ENCODE data around the gene MIER3.

Gene MIER3

DNA sequence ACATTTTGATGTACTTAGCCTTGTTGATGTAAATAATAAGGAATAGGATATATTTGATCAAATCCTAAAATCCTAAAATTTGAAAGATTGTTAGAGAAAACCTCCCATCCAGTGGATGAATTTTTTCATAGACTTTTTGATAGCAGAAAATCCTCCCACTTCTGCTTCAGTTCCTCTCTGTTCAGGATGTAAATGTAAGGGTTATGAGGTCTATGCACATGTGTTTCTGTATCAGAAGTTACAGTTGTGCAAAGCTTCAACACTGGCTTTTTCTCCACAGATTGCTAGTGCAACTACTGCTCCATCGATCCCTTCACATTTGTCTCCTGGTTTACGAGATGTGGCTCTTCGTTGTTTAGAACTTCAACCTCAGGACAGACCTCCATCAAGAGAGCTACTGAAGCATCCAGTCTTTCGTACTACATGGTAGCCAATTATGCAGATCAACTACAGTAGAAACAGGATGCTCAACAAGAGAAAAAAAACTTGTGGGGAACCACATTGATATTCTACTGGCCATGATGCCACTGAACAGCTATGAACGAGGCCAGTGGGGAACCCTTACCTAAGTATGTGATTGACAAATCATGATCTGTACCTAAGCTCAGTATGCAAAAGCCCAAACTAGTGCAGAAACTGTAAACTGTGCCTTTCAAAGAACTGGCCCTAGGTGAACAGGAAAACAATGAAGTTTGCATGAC lies 58.5 kb downstream of the MIER3 start:
- DNase-seq, result no peak

DNA sequence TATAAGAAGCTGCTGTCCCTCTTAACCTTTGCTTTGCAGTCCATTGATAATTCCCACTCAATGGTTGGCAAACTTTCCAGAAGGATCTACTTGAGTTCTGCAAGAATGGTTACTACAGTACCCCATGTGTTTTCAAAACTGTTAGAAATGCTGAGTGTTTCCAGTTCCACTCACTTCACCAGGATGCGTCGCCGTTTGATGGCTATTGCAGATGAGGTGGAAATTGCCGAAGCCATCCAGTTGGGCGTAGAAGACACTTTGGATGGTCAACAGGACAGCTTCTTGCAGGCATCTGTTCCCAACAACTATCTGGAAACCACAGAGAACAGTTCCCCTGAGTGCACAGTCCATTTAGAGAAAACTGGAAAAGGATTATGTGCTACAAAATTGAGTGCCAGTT lies 70.4 kb downstream of the MIER3 start:
- no peak for DNase-seq

DNA sequence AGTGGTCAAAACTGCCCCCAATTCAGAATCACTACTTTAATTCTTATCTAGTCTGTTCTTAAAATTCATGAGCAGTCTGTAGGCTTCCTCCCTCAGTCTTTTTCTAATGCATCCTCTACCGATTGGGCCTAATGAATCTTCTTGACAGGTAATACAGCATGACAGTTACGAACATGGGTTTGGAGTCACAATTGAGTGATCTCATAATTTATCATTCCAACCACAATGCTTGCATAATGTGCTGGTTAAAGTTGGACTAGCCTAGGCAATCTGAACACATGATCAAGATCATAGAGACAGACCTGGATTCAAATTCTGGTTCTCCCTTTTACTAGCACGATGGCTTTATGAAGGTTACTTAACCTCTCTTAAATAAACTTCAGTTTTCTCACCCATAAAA lies 75.6 kb downstream of the MIER3 start:
- no peak for DNase-seq

DNA sequence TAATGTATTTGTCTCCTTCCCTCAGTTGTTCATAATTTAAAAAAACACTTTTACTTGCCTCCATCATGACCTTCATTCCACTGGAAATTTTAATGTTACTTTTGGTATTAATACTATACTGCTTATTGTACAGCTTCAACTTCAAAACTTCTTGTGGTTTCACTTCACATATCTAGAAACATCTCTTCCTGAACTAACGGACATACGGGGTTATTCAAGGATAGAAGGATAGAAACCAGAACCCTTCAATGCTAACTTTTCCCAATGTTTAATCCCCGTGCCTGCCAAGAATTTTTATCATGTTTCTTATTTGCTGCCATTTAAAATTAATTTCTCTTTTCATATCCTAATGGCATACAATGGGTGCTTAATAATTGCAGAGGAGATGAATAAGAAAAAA lies 78.9 kb downstream of the MIER3 start:
- no peak for DNase-seq

DNA sequence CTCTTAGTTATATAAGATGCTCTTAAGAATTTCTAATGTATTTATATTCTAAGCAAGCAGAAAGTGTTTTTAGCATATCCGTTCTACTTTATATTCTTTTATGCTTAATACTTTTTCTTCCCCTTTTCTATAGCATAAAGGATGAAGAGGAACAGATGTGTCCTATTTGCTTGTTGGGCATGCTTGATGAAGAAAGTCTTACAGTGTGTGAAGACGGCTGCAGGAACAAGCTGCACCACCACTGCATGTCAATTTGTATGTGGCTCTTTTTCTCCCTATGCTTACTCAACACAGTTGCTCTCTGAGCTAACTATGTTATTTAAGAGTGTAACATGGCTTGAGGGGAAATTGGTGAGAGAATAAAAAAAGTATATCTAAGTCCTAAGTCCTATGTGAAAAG lies 80.1 kb downstream of the MIER3 start:
- DNase-seq, result no peak
